Upper lobe of right lung (tissue), 1 donor: ENCODE results near the gene PIAS4. TPM values are rescaled to one million over a fixed set of nuclear protein-coding genes. Genes with fewer than 3 reads are reported as not detected.

Experiments used
- ATAC-seq: fragments of 200-7000 bp; cut with Tn5 transposase; one replicate; pipeline ENCODE4 v1.9.1; 2020; ENCODE audit warnings: mild to moderate bottlenecking, moderate library complexity
- DNase-seq: peaks from one replicate; pipeline ENCODE4 v3.0.0-alpha.2; 2020
- H3K27ac ChIP-seq: fragments of 200-600 bp; one replicate; pipeline ENCODE4 v1.8.0; 2022
- H3K27me3 ChIP-seq: fragments of 200-600 bp; one replicate; pipeline ENCODE4 v1.8.0; 2022; ENCODE audit warnings: mild to moderate bottlenecking
- H3K36me3 ChIP-seq: fragments of 200-600 bp; one replicate; pipeline ENCODE4 v1.8.0; 2022
- H3K4me1 ChIP-seq: fragments of 200-600 bp; one replicate; pipeline ENCODE4 v1.8.0; 2022
- H3K4me3 ChIP-seq: fragments of 200-600 bp; one replicate; pipeline ENCODE4 v1.8.0; 2022; ENCODE audit warnings: mild to moderate bottlenecking
- H3K9me3 ChIP-seq: fragments of 200-600 bp; one replicate; pipeline ENCODE4 v1.8.0; 2022
- CTCF ChIP-seq: fragments of 200-600 bp; IDR thresholded peaks from one replicate; pipeline ENCODE4 v1.8.0; 2022; ENCODE audit warnings: antibody characterized with exemption
- intact Hi-C: fragments of 100-400 bp; cut with DNase I; formaldehyde crosslinking; loops from one replicate; pipeline ENCODE4 v1.11.0; 2022
- total RNA-seq: library from RNA; stranded (reverse); fragmentation: NEBNext Ultra II Directional; extraction: Animal tissue kit (Norgen Biotek cat#: 25700); gene quantifications from one replicate; pipeline ENCODE4 v1.2.1, GENCODE V29; 2021
- donor health status: DM: no; HTN: yes; CAD: no; lungs with severe emphysema.

Gene PIAS4
- total RNA-seq, 1 donor from 2014 or later = 25.4 TPM

DNA sequence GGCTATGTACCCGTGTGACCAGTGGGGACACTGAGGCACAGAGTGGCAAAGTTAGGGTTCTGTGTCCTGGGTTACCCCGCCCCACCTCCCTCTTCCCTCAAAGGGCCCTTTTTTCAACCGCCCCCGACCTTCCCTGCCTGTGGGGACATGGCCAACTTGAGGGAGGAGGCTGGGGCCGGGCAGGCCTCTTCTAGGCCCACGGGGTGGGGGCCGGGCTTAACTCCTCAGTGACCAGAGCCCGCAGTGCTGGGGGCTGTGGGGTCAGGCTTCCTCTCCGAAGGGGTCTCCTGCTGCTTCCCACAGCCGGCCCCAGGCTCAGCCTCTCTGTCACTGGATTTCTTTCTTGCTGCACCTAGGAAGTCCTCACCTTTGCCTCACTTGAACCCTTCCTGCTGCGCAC lies 23.9 kb downstream of the PIAS4 start:
- DNase-seq = no peak
- no peak overlapping the region for H3K4me3 ChIP-seq
- H3K27me3 ChIP-seq = no peaks in the 10 kb centered on the region
- no peak overlapping the region for H3K27ac ChIP-seq
- H3K36me3 ChIP-seq = peaks cover 28% of the 10 kb centered on the region
- no peaks in the 10 kb centered on the region for H3K9me3 ChIP-seq
- H3K4me1 ChIP-seq = no peaks in the 10 kb centered on the region
- TF ChIP-seq CTCF = no peak
- no peak for ATAC-seq
- intact Hi-C loops = no loop called here

DNA sequence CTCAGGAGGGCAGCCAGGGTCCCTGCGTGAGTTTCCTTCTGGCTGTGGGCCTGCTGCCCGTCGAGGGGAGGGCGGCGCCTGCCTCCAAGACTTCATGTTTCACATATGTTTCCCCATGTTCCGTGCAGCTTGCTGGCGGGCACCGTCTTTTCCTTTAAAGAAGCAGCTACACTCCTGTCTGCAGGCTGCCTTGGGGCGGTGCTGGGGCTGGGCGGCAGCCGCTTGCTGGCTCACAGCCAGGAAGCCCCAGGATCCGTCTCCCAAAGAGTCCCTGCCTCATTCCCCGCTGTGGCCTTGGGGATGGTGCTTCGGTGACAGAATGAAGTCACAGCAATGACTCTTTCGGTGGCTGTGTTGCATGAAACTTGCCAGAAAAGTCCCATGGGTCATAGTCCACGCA lies 24.9 kb downstream of the PIAS4 start:
- H3K36me3 ChIP-seq = peaks cover 30% of the 10 kb centered on the region
- DNase-seq = peak; percentile 54
- ATAC-seq = no peak
- intact Hi-C loops = no loop called here
- no peak overlapping the region for H3K4me3 ChIP-seq
- no peak for TF ChIP-seq CTCF
- no peaks in the 10 kb centered on the region for H3K4me1 ChIP-seq
- H3K27ac ChIP-seq = no peak overlapping the region
- no peaks in the 10 kb centered on the region for H3K9me3 ChIP-seq
- H3K27me3 ChIP-seq = no peaks in the 10 kb centered on the region

- Histone ChIP-seq H3K27ac (no peak overlapping the region), H3K27me3 (no peaks in the 10 kb centered on the region), H3K9me3 (no peaks in the 10 kb centered on the region), H3K4me1 (no peaks in the 10 kb centered on the region), H3K4me3 (no peak overlapping the region), H3K36me3 (peaks cover 37% of the 10 kb centered on the region)
- no peak for ATAC-seq
- no peak for TF ChIP-seq CTCF
- DNase-seq = peak; percentile 61
- intact Hi-C loops = no loop called here
These were observed 25.8 kb downstream of the PIAS4 start for GRCh38 chr19:4033028-4033956.

GRCh38 chr19:4034048-4035017 lies 26.8 kb downstream of the PIAS4 start:
- H3K4me3 ChIP-seq = no peak overlapping the region
- DNase-seq = no peak
- intact Hi-C loops = no loop called here
- H3K27ac ChIP-seq = no peak overlapping the region
- no peak for TF ChIP-seq CTCF
- H3K9me3 ChIP-seq = no peaks in the 10 kb centered on the region
- no peaks in the 10 kb centered on the region for H3K27me3 ChIP-seq
- no peak for ATAC-seq
- peaks cover 27% of the 10 kb centered on the region for H3K36me3 ChIP-seq
- H3K4me1 ChIP-seq = no peaks in the 10 kb centered on the region

GRCh38 chr19:4035018-4035566 lies 27.6 kb downstream of the PIAS4 start:
- H3K4me3 ChIP-seq = no peak overlapping the region
- DNase-seq (no peak), ATAC-seq (no peak)
- intact Hi-C loops = no loop called here
- no peaks in the 10 kb centered on the region for H3K4me1 ChIP-seq
- peaks cover 23% of the 10 kb centered on the region for H3K36me3 ChIP-seq
- no peak for TF ChIP-seq CTCF
- no peaks in the 10 kb centered on the region for H3K27me3 ChIP-seq
- H3K27ac ChIP-seq = no peak overlapping the region
- no peaks in the 10 kb centered on the region for H3K9me3 ChIP-seq
